Activated gamma-delta T cell treated with anti-CD3 and anti-CD28 coated beads, Interleukin-2, amount 50 U/mL, for 16 hours (primary cell): ENCODE data around the gene PTCD1.
A peak's percentile ranks its signal among the peaks of the same experiment; 100 is the strongest.

Source experiments
- DNase-seq: peaks from one replicate; pipeline ENCODE4 v3.0.0-alpha.2; 2020; ENCODE audit warnings: low read depth

The PTCD1 gene

DNA sequence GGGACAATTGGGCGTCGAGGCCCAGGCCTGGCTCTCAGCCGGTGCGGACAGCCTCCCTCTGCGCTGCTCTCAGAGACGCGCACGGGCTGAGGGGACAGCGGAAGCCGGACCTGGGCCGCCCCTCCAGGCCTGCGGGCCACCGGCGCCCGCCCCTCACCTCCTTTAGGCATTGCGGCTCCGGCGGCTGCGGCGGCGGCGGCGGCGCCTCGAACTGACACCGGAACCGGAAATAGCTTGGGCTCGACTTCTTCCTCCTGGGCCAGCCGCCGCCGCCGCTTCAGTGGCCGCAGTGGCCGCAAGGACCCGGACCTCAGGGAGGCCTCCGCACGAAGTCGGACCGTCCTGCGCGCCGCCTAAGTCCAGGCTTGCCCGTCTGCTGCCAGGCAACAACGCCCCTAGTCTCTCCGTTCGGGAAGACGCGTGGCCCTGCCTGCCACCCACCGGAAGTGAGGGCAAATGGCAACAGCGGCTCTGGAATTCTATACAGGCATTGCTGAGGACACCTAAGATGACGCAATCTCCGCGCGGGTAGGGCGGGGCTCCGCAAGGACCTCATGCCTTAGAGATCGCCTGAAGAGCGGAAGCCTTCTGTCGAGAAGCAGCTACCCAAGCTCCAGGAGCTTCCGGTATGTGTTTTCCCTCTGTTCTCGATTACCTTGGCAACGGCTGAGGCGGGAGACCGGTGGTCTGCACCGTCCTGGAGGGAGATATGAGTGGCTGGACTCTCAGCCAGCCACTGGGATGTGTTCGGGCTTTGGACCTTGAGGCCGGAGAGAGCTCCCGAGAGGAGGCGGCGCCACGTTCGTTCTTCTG, 30.0 kb downstream of the PTCD1 start, which contains the start of the genes BUD31 and PDAP1:
Gene BUD31 (plus strand): TSS at position 591 of the 813 bp plus-strand sequence. CDS start 2,124 bp downstream, outside the sequence.
Gene PDAP1 (minus strand): TSS at position 219 of the 813 bp plus-strand sequence. CDS start 49 bp downstream, at position 170.
- peak; percentile 92 for DNase-seq

DNA sequence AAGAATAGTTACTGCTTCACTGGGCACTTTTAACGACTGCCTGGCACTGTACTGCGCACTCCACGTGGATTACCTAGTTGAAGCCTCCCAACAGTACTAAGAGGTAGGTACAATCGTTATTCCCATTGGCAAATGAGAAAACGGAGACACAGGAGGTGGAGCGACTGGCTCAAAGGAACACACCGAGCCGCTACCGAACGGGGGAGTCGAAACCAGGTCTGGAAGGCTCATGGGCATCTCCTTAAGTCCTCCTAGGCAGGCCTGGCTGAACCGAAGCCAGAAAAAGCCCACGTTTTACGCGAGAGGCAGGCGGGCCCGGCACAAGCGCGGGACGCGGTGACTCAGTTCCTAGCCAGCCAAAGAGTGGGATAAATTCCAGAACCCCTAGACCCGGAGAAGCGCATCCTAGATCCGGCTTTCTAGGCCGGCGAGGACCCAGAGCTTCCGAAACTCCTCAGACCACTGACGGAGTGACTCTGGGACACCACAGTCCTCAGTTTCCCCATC, 30.7 kb downstream of the PTCD1 start:
- peak; percentile 26 for DNase-seq

DNA sequence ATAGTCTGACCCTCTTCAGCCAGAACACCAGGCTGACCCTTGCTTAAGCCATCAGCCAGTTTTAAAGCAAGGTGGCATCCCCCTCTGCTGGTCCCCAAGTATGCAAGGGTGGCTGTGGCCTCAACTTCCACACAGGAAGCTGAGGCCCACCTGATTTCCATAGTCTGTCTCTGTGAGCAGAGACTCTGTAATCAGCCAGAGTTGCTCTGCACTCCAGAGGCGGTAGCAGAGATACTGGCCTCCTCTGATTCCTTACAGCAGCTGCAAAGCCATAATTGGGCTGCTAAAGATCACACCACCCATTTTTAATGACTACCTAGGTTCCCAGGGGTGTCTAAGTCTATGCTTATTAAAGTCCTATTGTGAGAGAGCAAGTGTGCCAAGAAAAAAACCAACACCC, 32.0 kb downstream of the PTCD1 start:
- no peak for DNase-seq

DNA sequence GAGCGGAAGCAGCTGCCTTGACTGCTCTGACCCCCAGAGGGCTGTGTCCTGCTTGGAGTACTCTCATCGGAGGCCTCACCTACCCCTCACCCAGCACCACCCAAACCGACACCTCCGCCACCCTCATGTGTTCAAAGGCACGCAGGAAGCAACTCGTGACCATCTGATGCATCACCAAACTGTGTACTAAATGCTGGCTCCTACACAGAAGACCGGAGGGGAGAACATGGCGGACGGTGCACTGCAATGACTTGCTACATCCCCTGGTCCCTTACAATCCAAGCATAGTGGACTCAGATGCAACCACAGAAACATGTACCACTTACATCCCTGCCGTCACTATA, 33.6 kb downstream of the PTCD1 start:
- no peak for DNase-seq

DNA sequence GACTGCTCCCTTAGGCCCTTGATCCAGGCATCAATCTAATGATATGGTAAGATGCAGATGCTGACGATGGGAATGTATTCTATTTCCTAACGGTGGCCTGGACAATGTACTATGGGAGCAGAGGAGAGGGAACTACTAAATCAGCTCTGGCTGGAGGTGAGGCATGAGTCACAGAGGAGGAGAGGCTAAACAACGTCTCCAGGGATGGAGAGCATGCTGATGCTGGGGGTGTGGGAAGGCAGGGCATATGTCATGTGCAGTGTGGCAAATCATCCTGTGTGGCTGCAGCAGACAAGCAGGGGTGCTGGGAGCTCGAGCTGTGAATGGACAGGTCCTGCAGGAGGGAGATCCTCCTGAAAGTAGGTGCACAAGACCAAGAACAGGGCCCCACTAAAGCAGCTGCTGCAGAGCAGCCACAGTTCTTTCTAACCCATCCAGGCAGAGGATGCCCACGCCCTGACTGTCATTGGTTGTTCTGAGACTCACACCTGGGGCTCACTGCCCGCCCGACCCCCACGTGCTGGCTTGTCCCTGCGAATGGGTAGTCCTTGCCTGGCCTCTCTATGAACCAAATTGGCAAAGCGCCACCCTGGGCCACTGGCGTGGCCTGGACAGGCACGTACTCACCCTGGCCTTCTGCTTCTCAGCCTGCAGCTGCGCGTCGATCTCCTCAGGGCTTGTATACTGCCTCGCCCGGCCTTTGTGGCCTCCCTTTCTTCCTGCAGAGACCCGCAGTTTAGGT, 34.2 kb downstream of the PTCD1 start:
- DNase-seq = no peak

DNA sequence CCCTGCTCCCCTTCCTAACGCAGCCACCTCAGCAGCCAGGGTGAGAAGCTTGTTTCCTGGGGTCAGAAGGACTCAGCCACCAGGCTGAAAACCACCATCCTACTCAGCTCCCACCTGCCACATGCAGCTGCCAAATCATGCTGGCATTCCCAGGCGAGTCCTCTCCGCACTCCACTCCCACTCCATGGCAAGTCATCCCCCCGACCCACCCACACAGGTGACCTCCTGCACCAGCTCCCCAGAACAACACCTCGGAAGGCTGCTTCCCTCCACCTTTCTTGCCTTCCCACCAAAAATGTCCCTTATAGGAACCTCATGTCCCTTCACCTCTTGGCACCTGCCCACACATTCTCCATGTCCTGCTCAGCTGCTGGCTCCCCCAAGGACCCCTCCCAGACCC, 34.8 kb downstream of the PTCD1 start:
- DNase-seq = no peak

DNA sequence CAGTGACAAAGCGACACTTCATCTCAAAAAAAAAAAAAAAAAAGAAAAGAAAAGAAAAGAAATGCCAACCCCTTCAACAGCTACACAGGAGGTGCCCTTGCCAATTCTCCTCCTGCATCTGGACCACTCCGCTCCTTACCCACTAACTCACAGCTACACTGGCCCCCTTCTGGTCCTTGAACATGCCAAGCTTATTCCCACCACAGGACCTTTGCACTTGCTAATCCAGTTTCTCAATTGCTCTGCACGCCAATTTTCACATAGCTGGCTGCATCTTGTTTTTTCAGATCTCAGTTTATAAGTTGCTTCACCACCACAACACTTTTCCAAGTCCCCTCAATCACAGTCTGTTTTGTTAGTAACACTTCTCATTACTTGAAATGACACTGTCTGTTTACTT, 35.7 kb downstream of the PTCD1 start:
- no peak for DNase-seq

DNA sequence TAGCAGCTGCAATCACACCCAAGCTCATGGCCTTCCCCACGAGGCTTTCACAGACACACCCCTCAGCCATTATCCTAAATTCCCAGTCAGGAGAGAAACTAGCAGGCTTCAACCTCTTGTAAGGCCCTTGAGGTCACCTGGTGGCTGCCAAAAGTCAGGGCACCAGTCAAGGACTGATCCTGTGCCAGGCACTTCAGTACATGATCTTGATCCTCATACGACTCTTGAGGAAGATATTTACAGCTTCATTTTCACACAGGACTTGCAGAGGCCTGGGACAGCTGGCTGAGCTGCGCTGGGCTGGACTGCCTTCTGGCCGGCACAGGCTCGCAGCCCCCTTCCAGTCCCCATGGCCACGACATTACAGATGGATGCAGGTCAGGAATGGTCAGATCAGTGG, 39.0 kb downstream of the PTCD1 start:
- no peak for DNase-seq

DNA sequence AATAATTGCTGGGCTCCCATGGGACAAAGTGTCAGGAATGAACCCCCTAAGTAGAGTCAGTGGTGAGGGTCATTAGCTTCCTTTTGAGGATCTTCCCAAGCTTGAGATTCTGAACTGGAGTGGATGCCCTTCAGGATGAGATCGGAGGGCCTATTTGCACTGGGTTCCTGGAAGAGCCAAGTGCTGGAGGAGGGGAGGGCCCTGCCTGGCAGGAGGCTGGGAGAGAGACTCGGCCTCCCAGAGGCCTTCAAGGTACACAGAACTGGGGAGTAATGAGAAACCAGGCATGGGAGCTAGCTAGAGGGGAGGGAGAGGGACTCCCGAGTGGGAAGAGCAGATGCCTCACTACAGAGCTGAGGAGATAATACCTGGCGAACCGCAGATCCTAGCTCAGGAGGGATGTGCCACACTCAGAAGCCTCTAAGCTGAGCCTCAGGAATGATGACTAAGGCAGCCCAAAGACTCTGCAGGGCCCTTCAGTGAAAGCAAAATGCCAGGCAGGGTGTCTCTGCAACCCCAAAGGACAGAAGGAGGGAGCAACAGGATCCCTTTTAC, 39.6 kb downstream of the PTCD1 start:
- DNase-seq = no peak

DNA sequence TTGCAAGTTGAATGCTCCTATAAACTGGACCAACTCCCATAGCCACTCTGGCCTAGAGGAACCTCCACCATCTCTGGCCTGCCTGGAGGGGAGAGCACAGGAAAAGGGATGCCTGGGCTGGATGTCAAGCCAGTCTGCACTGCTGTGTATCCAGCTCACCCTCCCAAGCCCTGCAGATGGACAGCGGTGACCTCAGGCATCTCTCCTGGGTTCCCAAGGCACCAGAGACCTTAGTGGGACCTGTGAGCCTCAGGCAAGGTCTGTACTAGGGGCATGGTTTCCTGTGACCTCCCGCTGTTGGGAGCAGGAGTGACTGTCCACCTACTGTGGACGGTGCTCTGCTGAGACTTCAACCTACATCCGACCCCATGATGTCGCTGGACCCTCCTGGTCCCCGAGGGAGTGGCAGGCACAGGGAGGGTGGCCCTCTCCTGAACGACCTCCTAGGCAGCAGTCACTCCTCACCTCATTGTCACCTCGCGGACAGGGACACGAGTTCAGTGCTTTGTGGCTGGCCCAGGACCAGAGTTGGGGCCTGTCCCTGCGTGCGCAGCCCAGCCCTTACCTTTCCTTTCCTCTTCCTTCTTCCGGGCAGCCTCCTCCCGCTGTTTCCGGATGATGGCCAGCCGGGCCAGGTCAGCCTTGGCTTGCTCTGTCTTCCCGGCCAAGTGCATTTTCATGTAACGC, 41.2 kb downstream of the PTCD1 start:
- DNase-seq = no peak

DNA sequence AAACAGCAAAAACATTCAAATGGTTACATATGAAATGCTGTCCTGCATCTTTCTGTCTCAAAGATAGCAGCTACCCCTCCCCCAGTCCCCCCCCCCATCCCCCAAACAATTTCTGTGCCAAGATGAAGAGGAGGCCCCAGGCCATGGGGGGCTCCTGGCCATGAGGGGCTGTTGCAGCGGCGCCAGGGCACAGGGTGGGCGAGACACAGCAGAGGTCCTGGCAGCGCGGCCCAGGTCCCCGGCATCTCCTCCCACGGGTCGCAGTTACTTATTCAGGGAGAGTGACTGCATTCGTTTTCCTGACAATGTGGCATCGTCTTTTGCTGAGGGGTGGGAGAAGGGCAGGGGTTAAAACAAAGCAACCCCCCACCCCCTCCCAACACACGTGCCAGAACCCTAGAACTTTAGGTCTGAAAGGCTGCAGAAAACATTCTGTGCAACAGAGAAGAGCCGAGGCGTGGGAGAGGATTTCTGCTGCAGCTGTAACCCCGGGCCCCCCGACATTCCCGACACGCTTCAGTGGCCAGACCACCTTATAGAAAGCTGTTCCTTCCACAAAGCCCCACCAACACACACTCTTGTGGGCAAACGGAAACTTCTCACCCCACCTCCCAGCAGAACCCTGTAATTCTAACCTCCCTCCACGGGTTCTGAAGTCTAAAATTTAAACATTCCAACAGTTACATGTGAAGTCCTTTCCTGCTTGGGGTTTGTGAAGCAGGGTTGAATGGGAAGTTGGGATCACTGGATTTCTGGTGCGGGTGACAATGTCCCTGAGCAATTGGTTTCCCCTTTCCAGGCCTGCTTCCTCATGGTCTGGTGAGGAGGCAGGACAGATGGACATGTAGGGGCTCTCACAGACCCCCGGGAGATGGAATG, 41.9 kb downstream of the PTCD1 start:
- DNase-seq = no peak

DNA sequence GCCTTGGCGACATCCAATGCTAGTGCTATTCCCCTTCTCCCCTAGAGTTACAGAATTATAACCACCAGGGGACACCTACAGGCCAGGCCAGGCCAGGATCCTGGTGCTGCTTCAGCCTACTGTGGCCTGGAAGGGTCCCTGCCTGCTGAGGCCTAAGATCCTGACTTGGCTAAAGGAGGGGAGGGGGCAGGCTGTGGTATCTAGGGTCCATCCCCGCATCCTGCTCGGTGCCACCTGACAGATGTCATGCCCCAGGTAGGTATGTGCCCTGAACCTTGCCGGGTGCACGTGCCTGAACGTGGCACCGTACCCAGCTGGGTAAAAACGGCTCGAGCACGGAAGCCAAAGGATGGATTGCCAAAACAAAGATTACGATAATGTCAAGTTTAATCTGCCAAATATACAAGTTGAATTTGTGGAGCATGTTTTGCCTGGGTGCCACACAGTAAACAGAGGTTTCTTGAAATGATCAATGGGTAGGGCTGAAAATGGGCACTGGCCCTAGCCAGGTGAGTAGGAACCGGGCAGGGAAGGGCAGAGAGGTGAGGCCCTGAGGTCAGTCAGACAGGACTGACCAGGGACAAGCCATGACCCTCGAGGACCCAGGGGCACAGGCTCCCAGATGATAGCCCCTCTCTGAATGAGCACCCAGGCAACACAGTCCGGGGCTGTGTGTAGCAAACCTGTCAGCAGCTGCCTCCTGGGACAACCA, 42.8 kb downstream of the PTCD1 start:
- DNase-seq = no peak

DNA sequence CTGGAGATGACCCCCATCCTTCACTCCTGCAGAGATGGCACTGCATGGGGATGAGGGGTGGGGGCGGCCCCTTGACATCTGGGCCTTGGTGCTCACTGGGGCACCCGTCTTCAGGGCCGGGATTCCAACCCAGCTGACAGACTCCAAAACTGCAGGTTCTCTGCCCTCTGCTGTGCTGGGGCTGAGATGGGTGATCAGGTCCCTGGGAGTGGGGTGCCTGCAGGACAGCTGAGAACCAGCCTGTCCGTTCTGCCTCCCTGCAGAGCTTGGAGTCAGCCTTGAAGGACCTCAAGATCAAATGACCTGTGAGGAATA, 44.5 kb downstream of the PTCD1 start:
- DNase-seq = no peak

DNA sequence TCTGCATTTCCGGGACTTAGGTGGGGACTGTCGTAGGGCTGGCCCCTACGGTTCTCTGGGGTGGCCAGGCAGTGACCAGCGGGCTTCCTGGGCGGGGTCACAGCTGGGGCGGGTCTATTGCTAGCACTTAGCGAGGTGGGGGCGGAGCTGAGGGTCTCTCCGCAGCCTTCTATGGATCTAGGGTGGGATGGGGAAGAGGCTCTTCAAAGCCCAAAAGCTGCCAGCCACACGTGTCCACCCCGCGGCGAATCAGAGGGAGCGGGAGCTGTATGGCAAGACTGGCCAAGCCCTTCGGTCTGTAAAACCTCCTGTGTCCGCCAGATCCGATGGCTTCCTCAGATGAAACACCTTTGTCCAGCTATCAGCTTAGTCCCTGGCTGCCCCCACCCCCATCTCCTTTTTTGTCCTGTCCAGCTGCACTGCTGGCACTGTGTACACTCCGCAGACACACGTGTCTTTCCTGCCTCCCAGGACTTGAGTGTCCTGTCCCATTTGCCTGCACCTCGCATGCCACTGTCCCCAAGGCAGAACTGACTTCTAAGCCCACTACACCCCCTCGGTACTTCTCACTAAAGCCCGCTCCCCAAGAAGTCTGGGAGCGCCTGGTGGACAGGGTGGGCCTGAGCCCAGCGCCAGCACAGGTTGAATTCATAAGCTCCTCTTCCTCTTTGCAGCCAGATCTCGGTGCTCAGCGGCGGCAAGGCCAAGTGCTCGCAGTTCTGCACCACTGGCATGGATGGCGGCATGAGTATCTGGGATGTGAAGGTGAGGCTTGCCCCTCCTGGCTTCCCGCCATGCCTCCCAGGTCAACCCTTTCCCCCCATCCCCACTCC, 45.0 kb downstream of the PTCD1 start:
- no peak for DNase-seq

DNA sequence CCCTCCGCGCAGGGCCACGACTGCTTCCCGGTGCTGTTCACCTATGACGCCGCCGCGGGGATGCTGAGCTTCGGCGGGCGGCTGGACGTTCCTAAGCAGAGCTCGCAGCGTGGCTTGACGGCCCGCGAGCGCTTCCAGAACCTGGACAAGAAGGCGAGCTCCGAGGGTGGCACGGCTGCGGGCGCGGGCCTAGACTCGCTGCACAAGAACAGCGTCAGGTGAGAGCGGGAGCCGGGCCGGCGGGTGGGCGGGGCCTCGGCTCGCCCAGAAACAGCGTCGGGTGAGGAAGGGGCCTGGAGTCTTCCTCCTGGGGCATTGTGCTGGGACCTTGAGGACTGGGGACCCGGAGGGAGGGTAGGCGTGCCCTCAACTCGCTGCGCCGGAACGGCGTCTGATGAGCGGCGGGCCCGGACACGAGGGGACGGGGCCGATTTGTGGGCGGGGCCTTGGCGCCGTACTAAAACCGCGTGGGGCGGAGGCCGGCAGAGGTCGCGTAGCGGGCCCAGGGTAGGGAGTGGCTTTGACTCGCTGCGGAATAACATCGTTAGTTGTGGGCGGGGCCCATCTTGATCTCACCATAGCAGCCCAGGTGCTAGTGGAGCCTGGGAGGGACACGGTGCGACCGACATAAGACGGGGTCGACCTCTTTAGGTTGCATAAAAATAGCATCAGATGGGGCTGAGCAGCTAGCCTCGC, 45.8 kb downstream of the PTCD1 start:
- peak; percentile 69 for DNase-seq

DNA sequence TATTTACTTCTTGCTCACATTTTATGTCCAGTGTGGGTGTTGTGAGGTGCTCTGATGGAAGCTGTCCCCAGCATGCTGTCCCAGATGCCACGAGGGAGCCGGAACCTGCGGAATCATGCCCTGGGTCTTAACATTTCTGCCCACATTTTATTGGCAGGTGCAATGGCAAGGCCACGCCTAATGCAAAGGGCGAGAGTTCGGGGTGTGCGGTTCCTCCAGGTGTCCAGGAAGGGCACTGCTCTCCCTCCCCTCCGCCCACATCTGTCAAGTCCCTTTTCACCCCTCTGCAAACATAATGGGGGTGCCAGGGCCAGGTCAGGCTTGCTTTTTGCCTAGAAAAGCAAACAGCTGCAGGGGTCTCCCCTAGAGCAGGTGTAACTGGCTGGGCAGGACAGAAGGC, 46.6 kb downstream of the PTCD1 start:
- DNase-seq = no peak

DNA sequence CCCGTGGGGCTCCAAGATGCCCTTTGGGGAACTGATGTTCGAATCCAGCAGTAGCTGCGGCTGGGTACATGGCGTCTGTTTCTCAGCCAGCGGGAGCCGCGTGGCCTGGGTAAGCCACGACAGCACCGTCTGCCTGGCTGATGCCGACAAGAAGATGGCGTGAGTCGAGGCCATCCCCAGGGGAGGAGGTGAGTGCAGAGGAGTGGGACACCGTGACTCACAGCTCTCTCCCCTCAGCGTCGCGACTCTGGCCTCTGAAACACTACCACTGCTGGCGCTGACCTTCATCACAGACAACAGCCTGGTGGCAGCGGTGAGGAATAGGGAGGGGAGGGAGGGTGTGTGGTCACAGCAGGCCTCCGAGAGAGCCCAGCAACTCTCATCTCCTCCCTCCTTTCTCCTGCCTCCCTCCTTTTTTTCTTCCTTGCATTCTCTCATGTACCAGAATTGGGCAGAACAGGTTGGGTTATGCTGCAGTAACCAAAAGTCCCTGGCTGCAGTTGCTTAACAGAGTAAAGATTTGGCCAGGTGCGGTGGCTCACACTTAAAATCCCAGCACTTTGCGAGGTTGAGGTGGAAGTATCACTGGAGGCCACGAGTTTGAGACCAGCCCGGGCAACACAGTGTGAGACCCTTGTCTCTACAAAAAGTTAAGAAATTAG, 47.5 kb downstream of the PTCD1 start:
- no peak for DNase-seq

DNA sequence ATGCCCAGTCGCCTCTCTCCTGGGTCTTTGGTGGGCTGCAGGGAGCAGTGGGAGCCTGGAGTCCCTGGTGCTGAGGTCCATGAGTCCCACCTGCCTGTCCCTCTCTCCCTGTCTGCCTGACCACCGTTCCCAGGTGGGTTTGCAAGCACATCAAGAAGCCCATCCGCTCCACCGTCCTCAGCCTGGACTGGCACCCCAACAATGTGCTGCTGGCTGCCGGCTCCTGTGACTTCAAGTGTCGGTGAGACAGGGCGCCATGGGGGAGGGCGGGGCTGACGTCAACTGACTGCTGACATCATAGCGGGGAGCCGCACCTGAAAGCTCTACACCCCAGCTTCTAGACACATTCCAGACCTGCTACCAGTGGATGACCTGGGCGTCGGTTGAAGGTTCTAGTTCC, 48.8 kb downstream of the PTCD1 start:
- no peak for DNase-seq

DNA sequence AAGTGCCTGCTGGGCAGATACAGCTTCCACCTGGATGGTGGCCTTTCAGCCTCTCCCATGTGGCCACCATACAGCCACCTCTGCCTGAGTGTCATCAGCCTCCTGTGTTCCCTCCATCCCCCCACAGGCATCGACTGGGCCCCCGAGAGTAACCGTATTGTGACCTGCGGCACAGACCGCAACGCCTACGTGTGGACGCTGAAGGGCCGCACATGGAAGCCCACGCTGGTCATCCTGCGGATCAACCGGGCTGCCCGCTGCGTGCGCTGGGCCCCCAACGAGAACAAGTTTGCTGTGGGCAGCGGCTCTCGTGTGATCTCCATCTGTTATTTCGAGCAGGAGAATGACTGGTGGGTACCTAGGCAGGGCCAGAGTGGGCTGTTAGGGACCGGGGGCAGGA, 50.7 kb downstream of the PTCD1 start:
- DNase-seq = no peak
